ENCODE measurements around the gene FUT8.

The FUT8 gene

DNA sequence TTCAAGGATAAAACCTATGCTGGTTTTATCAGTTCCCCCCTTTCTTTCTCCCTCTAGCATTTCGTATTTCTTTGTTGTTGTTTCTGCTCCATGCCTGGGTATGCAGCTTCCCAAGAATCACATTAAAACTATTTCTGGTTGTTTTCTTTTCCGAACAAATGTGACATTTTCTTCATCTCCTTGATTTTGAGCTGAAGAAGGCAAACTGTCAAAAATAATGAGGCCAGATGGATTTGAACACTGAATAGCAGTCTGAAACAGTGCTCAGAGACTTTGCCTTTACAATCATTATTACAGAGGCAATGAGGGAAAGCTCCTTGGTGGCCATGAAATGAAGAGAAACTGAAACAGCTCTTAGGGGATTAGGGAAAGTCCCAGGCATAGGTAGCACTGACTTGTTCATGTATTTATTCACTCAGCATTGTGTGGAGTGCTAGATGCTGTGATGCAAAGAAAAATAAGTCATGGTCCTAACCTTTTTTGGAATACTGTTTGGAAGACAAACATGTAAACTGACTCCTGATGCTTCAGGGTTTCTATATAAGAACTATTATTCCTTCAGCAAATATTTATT, 319.5 kb downstream of the FUT8 start:
- H3K9me3 ChIP-seq (ENCODE audit: severe bottlenecking): no peaks in the 10 kb centered on the region
- DNase-seq: no peak
- H3K27ac ChIP-seq: no peak overlapping the region
- TF ChIP-seq, protein P1, sequence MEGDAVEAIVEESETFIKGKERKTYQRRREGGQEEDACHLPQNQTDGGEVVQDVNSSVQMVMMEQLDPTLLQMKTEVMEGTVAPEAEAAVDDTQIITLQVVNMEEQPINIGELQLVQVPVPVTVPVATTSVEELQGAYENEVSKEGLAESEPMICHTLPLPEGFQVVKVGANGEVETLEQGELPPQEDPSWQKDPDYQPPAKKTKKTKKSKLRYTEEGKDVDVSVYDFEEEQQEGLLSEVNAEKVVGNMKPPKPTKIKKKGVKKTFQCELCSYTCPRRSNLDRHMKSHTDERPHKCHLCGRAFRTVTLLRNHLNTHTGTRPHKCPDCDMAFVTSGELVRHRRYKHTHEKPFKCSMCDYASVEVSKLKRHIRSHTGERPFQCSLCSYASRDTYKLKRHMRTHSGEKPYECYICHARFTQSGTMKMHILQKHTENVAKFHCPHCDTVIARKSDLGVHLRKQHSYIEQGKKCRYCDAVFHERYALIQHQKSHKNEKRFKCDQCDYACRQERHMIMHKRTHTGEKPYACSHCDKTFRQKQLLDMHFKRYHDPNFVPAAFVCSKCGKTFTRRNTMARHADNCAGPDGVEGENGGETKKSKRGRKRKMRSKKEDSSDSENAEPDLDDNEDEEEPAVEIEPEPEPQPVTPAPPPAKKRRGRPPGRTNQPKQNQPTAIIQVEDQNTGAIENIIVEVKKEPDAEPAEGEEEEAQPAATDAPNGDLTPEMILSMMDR (IDR thresholded peaks at IDR 0.05; ENCODE audit: low read depth, low read length): no peak
- no peaks in the 10 kb centered on the region for H3K36me3 ChIP-seq
- H3K4me3 ChIP-seq (ENCODE audit: low read depth, low read length): no peak overlapping the region
- no peaks in the 10 kb centered on the region for H3K27me3 ChIP-seq (ENCODE audit: insufficient read depth, low read depth, severe bottlenecking)

DNA sequence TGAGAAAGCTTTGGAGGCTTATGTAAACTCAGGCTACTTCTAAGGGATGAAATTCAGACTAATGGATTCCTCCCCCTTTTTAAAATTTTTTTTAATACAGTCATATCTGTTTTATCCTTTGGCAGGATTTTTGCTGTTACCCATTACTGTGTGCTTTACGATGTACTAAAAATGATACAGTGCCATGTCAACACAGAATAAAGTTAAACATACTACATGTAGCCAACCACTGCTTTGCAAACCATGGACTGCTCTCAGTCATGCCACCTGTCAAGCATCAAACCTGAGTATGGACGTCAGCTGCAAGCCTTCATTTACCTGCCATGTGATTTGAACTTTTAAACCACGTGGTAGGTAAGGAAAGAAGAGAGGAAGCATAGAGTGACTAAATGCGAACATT, 325.8 kb downstream of the FUT8 start:
- no peaks in the 10 kb centered on the region for H3K9me3 ChIP-seq (ENCODE audit: severe bottlenecking)
- no peaks in the 10 kb centered on the region for H3K36me3 ChIP-seq
- TF ChIP-seq, protein P1 (IDR thresholded peaks at IDR 0.05; ENCODE audit: low read depth, low read length): no peak
- H3K27ac ChIP-seq: no peak overlapping the region
- no peak overlapping the region for H3K4me3 ChIP-seq (ENCODE audit: low read depth, low read length)
- no peak for DNase-seq
- no peaks in the 10 kb centered on the region for H3K27me3 ChIP-seq (ENCODE audit: insufficient read depth, low read depth, severe bottlenecking)

DNA sequence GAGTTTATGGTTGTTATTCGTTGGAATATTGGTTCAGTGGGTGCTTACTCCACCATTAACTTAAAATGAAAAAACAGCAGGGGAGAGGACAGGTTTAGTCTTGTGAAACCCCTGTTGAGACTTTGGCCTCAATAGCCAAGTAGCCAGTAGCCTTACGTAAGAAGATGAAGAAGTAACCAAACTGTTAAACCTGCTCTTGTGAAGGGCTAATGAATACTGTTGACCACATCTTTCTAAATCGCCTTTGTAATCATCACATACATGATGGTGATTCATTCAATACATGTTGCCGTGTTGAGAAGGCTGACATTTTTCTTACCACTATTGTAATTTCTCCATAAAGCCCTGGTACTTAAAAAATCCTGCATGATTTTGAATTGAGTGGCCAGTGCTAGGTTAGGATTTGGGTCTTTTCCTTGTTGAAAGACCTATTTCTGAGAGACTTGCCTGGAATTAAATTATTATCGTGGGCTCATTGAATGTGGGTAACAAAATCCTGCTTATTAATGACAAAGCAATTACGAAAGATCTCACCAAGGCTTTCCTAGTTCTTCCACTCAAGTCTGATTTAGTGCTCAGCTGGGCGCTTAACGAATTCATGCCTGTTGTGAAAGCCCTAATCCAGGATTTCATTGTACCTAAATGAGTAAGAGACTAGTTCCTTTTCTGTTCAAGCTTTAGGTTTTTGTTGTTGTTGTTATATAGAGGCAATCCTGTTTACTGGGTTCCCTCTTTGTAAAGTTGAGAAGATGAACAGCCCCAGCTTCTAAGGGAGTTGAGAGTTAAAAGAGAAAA, 333.1 kb downstream of the FUT8 start:
- TF ChIP-seq, protein P1 (IDR thresholded peaks at IDR 0.05; ENCODE audit: low read depth, low read length): no peak
- no peaks in the 10 kb centered on the region for H3K27me3 ChIP-seq (ENCODE audit: insufficient read depth, low read depth, severe bottlenecking)
- no peaks in the 10 kb centered on the region for H3K36me3 ChIP-seq
- H3K4me3 ChIP-seq (ENCODE audit: low read depth, low read length): peak overlapping the region; percentile 33
- DNase-seq: peak; percentile 78
- H3K9me3 ChIP-seq (ENCODE audit: severe bottlenecking): no peaks in the 10 kb centered on the region
- H3K27ac ChIP-seq: peak overlapping the region; percentile 59

DNA sequence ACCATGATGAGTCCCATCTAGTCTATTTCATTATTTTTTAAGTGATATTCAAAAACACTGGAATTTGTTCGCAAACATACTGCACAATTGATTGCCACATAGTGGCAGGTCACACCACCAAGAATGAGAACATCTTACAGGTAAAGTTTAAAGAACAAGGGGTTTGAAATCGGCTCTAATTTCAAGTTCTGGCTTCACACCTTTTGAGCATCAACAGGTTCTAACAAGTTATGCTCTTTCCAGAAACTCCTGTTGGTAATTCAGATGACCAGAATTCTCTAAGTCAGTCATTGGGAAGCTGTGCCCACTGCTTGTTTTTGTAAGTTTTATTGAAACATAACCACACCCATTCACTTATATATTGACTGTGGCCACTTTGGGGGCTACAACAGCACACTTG, 336.3 kb downstream of the FUT8 start:
- TF ChIP-seq, protein P1 (IDR thresholded peaks at IDR 0.05; ENCODE audit: low read depth, low read length): no peak
- H3K36me3 ChIP-seq: no peaks in the 10 kb centered on the region
- H3K27ac ChIP-seq: no peak overlapping the region
- no peaks in the 10 kb centered on the region for H3K27me3 ChIP-seq (ENCODE audit: insufficient read depth, low read depth, severe bottlenecking)
- H3K4me3 ChIP-seq (ENCODE audit: low read depth, low read length): no peak overlapping the region
- no peak for DNase-seq
- H3K9me3 ChIP-seq (ENCODE audit: severe bottlenecking): no peaks in the 10 kb centered on the region

DNA sequence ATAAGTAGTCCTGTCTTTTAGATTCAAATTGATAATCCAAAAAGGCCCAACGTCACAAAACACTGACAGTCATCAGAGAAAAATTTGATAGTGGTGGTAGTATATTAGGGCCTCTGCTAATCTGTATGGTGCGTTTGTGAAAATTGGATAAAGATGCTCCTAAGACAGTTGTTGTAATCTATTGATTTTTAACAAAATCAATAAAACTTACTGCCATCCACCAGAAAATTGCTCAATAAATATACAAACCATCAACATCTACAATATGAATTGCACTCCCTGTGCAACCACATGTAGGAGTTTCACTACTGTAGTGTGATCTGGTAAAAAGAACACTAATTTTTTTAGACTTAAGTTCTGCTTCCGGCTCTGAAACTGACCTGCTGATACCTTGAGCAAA, 336.8 kb downstream of the FUT8 start:
- TF ChIP-seq, protein P1 (IDR thresholded peaks at IDR 0.05; ENCODE audit: low read depth, low read length): no peak
- Histone ChIP-seq H3K9me3 (ENCODE audit: severe bottlenecking) (no peaks in the 10 kb centered on the region), H3K27ac (no peak overlapping the region), H3K36me3 (no peaks in the 10 kb centered on the region), H3K4me3 (ENCODE audit: low read depth, low read length) (no peak overlapping the region), H3K27me3 (ENCODE audit: insufficient read depth, low read depth, severe bottlenecking) (no peaks in the 10 kb centered on the region)
- DNase-seq: no peak
